Nephron (organoid): ENCODE results near the gene RNF150.
A peak's percentile ranks its signal among the peaks of the same experiment; 100 is the strongest.

Experiments
- H3K27ac Mint-ChIP-seq, 3 experiments: 2 replicates each; pipeline ENCODE4 v1.8.0; 2020; ENCODE audit warnings: mixed read lengths in 3 of 3, mild to moderate bottlenecking in 2 of 3, moderate library complexity in 1 of 3
- H3K27me3 Mint-ChIP-seq: 2 replicates; pipeline ENCODE4 v1.8.0; 2021; ENCODE audit warnings: low read depth, mild to moderate bottlenecking, moderate library complexity, mixed read lengths
- H3K36me3 Mint-ChIP-seq: 2 replicates; pipeline ENCODE4 v1.8.0; 2020; ENCODE audit warnings: low read depth, mixed read lengths
- H3K4me1 Mint-ChIP-seq: 2 replicates; pipeline ENCODE4 v1.8.0; 2020; ENCODE audit warnings: mixed read lengths
- H3K4me3 Mint-ChIP-seq, 3 experiments: 2 replicates each; pipeline ENCODE4 v1.8.0; 2020; ENCODE audit warnings: mild to moderate bottlenecking in 3 of 3, mixed read lengths in 3 of 3, moderate library complexity in 2 of 3
- H3K9me3 Mint-ChIP-seq: 2 replicates; pipeline ENCODE4 v1.8.0; 2020; ENCODE audit warnings: mixed read lengths
- TF ChIP-seq, protein P1 (sequence below), 3 experiments: fragments of 200-600 bp; sonication (generic); IDR thresholded peaks; one replicate each; pipeline ENCODE4 v1.5.0; 2021; ENCODE audit warnings: antibody characterized with exemption in 3 of 3; ENCODE audit not compliant: unreplicated experiment in 3 of 3

The RNF150 gene

DNA sequence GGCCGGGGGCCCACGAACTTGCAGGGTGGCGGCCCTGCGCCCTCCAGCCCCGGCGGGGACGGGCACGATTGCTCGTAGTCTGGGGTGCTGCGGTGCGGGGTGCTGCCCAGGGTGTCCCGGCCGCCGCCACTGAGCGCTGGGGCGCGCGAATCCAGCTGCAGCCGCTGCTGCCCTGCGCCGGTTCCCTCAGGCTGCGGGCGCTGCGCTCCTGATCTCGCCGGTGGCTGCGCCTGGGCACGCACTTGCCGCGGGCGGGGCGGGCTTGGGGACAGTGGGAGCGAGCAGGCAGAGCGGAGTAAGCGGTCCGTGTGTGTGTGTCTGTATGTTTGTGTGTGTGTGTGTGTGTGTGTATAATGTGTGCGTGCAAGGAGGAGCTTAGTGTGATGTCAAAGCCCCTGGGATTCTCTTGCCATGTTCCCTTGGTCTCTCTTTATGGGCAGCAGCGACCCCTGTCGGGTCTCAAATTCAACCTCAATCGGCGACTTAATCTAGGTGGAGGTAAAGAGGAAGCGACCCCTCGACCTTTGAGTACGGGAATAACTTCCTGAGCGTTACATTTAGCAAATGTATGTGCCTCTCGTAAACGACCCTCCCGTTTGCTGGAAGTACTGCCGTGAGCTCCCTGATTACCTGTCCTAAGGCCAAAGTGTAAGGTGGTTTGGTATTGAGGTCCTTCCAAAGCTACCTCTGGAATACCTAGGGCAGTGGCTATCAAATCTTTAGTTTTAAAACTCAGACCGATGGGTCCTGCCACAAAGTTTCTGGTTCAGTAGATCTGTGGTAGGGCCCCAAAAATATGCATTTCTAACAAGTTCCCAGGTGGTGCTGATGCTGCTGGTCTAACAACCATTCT lies at the start of gene RNF150:
Gene RNF150, minus strand, starts transcription at position 324 of the 853 bp plus-strand sequence.
- Mint-ChIP-seq H3K27ac (peak within 1 kb of the TSS; percentile 89 to 98 (median 96)), H3K4me3 (peak within 1 kb of the TSS; percentile 95 to 98 (median 97)), H3K36me3 (no peaks in the 10 kb centered on the region), H3K9me3 (no peaks in the 10 kb centered on the region), H3K4me1 (peaks cover 41% of the 10 kb centered on the region), H3K27me3 (peaks cover 5% of the 10 kb centered on the region)
- TF ChIP-seq, protein P1, sequence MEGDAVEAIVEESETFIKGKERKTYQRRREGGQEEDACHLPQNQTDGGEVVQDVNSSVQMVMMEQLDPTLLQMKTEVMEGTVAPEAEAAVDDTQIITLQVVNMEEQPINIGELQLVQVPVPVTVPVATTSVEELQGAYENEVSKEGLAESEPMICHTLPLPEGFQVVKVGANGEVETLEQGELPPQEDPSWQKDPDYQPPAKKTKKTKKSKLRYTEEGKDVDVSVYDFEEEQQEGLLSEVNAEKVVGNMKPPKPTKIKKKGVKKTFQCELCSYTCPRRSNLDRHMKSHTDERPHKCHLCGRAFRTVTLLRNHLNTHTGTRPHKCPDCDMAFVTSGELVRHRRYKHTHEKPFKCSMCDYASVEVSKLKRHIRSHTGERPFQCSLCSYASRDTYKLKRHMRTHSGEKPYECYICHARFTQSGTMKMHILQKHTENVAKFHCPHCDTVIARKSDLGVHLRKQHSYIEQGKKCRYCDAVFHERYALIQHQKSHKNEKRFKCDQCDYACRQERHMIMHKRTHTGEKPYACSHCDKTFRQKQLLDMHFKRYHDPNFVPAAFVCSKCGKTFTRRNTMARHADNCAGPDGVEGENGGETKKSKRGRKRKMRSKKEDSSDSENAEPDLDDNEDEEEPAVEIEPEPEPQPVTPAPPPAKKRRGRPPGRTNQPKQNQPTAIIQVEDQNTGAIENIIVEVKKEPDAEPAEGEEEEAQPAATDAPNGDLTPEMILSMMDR (IDR thresholded peaks at IDR 0.05; ENCODE audit: unreplicated experiment in 3 of 3) = peak; percentile 70 to 86 (median 82)

DNA sequence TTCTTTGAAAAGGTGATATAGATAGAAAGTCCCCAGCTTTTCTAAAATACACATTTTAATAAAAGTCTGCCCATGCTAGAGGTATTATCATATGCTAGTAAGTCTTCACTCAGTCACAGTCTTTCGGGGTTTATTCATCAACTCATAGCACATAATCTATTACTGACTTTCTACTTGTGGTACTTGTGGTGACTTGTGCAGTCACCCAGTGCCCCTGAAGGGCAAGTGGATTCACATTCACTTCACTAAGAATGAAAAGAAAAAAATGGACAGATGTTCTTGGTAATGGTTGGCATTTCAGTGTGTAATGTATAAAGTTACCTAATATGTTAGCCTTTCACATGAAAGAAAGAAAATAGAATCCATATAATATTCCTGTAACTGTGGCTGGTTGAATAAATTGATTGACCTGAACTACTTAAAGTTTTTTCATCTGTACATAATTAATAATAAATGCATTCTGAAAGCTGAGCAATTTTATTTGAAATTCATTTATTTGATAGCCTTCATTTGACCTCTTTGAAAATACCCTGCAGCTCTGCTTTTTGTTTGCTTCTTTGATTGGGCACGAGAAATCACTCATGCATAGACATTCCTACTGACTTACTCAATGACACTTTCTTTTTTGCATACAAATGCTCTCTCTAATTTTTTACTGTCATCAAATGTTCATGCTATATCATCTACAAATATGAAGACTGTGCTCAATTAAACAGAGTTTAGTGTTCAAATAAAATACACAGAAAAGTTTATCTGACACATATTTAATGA lies 47.9 kb upstream of the RNF150 start:
- H3K27ac Mint-ChIP-seq = no peak overlapping the region
- no peak overlapping the region for H3K4me3 Mint-ChIP-seq

DNA sequence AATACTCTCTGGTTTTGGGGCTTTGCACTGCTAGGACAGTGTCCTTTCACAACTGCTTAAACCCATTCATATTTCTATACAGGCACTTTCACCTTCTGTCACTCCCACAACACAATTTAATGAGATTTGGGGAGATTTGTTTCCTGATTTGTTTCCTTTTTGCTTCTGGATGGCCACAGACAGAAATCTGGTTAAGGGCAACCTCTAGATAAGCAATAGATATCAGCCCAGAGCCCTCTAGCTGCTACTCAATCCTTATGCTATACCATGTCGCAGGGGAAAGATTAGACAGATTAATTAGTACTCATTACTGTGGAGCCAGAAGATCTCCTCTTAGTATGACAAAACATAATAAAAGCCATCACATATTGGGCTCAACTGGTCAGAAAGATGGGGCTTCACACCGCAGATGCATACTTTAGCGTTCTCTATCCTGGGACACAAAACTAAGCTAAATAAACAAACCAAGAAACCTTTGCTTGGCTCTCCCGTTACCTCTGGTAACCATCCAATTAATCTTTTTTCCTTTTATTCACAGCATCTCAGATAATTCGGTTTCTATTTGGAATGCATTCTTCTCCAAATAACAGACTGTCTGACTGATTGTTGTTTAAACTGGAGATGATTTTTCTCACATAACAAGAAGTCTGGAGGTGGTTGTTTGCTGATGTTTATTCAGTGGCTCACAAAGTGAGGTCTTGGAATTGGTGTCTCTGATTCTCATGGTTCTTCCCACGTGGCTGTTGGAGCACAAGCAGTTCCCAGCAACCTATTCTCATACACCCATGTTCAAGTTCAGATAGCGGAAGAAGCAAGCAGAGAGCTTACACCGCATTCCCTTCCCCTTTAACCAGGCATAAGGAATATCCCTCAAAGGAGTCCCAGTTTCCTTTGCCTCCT lies 46.5 kb upstream of the RNF150 start:
- H3K4me3 Mint-ChIP-seq = no peak overlapping the region
- H3K27ac Mint-ChIP-seq = no peak overlapping the region
- H3K36me3 Mint-ChIP-seq = no peaks in the 10 kb centered on the region
- TF ChIP-seq, protein P1 (IDR thresholded peaks at IDR 0.05; ENCODE audit: unreplicated experiment in 3 of 3) = no peak
- no peaks in the 10 kb centered on the region for H3K27me3 Mint-ChIP-seq
- no peaks in the 10 kb centered on the region for H3K4me1 Mint-ChIP-seq
- H3K9me3 Mint-ChIP-seq = peaks cover 3% of the 10 kb centered on the region

More for the DNA sequence above, 47.9 kb upstream of the RNF150 start:
- peaks cover 4% of the 10 kb centered on the region for H3K9me3 Mint-ChIP-seq
- no peaks in the 10 kb centered on the region for H3K36me3 Mint-ChIP-seq
- no peaks in the 10 kb centered on the region for H3K4me1 Mint-ChIP-seq
- H3K27me3 Mint-ChIP-seq = no peaks in the 10 kb centered on the region
- TF ChIP-seq, protein P1 (IDR thresholded peaks at IDR 0.05; ENCODE audit: unreplicated experiment in 3 of 3) = no peak

DNA sequence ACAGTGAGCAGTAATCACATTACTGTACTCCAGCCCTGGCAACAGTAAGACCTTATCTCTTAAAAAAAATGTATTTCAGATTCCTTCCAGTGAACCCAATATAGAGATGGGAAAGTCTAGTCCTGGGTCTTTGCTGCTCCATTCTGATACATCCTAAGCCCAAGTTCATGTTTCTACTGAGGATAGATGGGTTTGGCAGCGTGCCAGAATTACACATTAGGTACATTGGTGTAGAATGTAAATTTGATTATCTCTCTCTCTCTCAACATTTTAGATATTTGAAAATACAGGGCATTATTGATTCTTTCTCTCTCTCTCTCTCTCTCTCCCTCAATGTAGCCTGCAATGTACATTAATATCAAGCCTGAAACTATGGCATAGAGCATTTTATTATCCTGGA lies 43.9 kb upstream of the RNF150 start:
- H3K36me3 Mint-ChIP-seq = no peaks in the 10 kb centered on the region
- H3K27ac Mint-ChIP-seq = no peak overlapping the region
- TF ChIP-seq, protein P1 (IDR thresholded peaks at IDR 0.05; ENCODE audit: unreplicated experiment in 3 of 3) = no peak
- no peak overlapping the region for H3K4me3 Mint-ChIP-seq
- H3K9me3 Mint-ChIP-seq = no peaks in the 10 kb centered on the region
- H3K4me1 Mint-ChIP-seq = no peaks in the 10 kb centered on the region
- H3K27me3 Mint-ChIP-seq = no peaks in the 10 kb centered on the region

DNA sequence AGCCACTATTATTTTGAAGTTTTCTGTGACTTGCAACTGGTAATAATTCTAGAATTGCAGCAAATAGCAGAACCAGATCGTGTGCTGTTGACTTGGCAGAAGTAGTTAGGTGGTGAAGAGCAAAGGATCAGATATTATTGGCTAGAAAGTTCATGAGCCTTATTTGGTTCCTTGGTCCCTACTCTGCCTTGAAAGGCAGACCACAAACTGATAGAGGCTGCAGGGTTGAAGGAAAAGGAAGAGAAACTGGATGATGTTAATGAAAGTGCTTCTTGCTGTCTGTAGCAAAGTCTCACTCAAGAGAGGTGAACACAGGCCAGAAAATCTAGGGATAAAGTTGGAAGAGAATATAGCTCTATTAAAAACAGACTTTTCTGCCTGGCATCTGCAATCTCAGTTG lies 41.2 kb upstream of the RNF150 start:
- no peaks in the 10 kb centered on the region for H3K4me1 Mint-ChIP-seq
- no peak overlapping the region for H3K27ac Mint-ChIP-seq
- H3K9me3 Mint-ChIP-seq = no peaks in the 10 kb centered on the region

More for the DNA sequence above, 41.2 kb upstream of the RNF150 start:
- TF ChIP-seq, protein P1 (IDR thresholded peaks at IDR 0.05; ENCODE audit: unreplicated experiment in 3 of 3) = no peak
- Mint-ChIP-seq H3K27me3 (no peaks in the 10 kb centered on the region), H3K36me3 (no peaks in the 10 kb centered on the region), H3K4me3 (no peak overlapping the region)
